PFSK-1 (cell line): ENCODE results near the gene C21orf58.

ENCODE experiments used
- FOXP2 ChIP-seq: optimal IDR thresholded peaks from 2 replicates; pipeline ENCODE3; 2011; ENCODE audit warnings: borderline replicate concordance, control low read depth, inconsistent platforms; ENCODE audit not compliant: insufficient read depth; ENCODE audit errors: extremely low read length, extremely low read depth
- POLR2AphosphoS5 ChIP-seq: IDR thresholded peaks from 2 replicates; pipeline ENCODE4 v1.6.1; 2012; ENCODE audit warnings: low read depth, mild to moderate bottlenecking, control low read depth, low read length, moderate library complexity
- SIN3A ChIP-seq: IDR thresholded peaks from 2 replicates; pipeline ENCODE4 v1.6.1; 2012; ENCODE audit warnings: mild to moderate bottlenecking, low read length, moderate library complexity, borderline replicate concordance; ENCODE audit not compliant: insufficient read depth
- TAF1 ChIP-seq: IDR thresholded peaks from 2 replicates; pipeline ENCODE4 v1.6.1; 2012; ENCODE audit warnings: low read length, control low read depth, borderline replicate concordance; ENCODE audit not compliant: insufficient read depth
- TF ChIP-seq, protein P1 (sequence below), 2 experiments: IDR thresholded peaks; 2 replicates each; pipeline versions ENCODE4 v1.6.1 to v1.8.0; 2011 to 2012; ENCODE audit warnings: low read depth in 2 of 2, low read length in 2 of 2, control low read depth in 1 of 2, inconsistent platforms in 1 of 2, mild to moderate bottlenecking in 1 of 2, moderate library complexity in 1 of 2; ENCODE audit not compliant: insufficient read depth in 1 of 2

GRCh38 chr21:46311568-46311967 is 12.1 kb downstream of the C21orf58 start:
- no peak for TF ChIP-seq TAF1
- TF ChIP-seq POLR2AphosphoS5, result no peak
- TF ChIP-seq, protein P1, sequence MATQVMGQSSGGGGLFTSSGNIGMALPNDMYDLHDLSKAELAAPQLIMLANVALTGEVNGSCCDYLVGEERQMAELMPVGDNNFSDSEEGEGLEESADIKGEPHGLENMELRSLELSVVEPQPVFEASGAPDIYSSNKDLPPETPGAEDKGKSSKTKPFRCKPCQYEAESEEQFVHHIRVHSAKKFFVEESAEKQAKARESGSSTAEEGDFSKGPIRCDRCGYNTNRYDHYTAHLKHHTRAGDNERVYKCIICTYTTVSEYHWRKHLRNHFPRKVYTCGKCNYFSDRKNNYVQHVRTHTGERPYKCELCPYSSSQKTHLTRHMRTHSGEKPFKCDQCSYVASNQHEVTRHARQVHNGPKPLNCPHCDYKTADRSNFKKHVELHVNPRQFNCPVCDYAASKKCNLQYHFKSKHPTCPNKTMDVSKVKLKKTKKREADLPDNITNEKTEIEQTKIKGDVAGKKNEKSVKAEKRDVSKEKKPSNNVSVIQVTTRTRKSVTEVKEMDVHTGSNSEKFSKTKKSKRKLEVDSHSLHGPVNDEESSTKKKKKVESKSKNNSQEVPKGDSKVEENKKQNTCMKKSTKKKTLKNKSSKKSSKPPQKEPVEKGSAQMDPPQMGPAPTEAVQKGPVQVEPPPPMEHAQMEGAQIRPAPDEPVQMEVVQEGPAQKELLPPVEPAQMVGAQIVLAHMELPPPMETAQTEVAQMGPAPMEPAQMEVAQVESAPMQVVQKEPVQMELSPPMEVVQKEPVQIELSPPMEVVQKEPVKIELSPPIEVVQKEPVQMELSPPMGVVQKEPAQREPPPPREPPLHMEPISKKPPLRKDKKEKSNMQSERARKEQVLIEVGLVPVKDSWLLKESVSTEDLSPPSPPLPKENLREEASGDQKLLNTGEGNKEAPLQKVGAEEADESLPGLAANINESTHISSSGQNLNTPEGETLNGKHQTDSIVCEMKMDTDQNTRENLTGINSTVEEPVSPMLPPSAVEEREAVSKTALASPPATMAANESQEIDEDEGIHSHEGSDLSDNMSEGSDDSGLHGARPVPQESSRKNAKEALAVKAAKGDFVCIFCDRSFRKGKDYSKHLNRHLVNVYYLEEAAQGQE (IDR thresholded peaks at IDR 0.05; ENCODE audit: insufficient read depth in 1 of 2, low read depth in 2 of 2, low read length in 2 of 2), result no peak
- no peak for TF ChIP-seq SIN3A
- no peak for TF ChIP-seq FOXP2
